Activated naive CD4-positive, alpha-beta T cell treated with anti-CD3 and anti-CD28 coated beads, Interleukin-2, amount 10 ng/mL, durations not matched to agents 5 hours and 36 hours (primary cell): ENCODE data around the gene KBTBD3. TPM values are rescaled to one million over a fixed set of nuclear protein-coding genes. Genes with fewer than 3 reads are reported as not detected.

Experiments used
- total RNA-seq, 2 experiments: library from RNA; stranded (reverse); gene quantifications; one replicate each; pipeline ENCODE4 v1.2.3, GENCODE V29; 2021

KBTBD3 gene, protein sequence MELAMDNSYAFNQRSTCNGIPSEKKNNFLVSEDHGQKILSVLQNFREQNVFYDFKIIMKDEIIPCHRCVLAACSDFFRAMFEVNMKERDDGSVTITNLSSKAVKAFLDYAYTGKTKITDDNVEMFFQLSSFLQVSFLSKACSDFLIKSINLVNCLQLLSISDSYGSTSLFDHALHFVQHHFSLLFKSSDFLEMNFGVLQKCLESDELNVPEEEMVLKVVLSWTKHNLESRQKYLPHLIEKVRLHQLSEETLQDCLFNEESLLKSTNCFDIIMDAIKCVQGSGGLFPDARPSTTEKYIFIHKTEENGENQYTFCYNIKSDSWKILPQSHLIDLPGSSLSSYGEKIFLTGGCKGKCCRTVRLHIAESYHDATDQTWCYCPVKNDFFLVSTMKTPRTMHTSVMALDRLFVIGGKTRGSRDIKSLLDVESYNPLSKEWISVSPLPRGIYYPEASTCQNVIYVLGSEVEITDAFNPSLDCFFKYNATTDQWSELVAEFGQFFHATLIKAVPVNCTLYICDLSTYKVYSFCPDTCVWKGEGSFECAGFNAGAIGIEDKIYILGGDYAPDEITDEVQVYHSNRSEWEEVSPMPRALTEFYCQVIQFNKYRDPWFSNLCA
- 1 to 10 TPM; 7.8 to 8.2 TPM for total RNA-seq

DNA sequence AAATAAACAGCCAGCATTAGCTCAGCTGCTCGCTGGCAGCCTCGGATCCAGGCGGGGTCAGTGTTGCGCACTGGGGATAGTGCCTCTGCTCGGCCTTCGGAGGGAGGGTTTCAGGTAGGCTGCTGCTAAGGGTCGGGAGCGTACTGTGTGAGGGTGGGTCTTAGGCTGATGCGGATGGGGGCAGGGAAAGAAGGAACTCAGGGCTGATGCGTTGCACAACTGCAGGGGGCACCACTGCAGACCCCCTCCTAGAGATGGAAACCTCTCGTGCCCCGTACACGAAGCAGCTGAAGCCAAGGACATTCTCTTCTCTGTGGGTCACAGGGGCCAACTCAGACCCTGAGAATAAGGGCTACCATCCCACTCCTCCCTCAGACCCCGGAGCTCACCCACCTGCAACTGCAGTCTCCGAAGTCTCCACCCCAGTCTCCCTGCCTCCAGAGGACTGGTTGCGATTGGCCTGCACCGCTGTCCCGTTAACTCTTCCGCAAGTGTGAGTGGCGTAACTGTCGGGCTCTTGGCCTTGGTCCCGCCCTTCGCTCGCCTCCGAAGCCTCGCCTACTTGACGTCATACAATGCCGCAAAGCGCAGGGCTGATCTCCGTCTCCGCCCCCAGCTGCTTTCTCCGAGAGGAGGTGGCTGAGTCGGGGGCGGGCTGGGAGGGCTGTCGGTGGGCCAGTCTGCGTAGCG, at the start of gene KBTBD3:
KBTBD3 (minus strand) TSS at position 429 of the 690 bp plus-strand sequence. CDS start 18,250 bp downstream, outside the sequence.

DNA sequence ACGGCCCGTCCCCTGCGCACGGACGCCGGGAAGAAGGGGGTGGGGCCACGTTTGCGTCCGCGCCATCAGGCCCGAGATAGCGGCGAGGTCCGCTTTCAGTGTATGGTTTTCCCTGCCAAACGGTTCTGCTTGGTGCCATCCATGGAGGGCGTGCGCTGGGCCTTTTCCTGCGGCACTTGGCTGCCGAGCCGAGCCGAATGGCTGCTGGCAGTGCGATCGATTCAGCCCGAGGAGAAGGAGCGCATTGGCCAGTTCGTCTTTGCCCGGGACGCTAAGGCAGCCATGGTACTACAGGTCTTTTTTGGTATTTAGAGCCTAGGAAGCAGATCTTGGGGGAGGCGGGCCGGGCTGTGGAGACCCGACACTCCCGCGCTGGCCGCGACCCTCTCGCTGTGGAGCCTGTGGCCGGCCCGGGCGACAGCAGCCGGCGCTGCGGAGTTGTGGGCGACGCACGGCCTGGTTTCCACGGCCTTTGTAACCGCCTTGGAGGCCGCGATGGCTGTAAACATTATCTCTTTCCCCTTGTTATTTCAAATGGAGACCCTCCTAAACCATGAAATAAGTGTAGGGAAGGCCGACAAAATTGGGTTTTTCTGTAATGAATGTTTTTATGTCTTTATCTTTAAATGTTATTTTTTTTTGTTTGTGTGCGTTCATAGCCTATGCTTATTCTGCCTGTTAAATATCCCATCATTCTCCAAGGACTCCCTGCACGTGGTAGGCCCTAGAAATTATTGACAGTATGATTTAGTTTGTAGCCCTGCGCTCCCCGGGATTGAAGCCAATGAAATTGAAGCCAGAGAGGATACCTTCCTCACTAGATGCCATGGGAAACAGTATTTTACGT, 685 bp upstream of the KBTBD3 start, which contains the start of gene AASDHPPT:
AASDHPPT (plus strand) TSS at position 54 of the 847 bp plus-strand sequence; CDS start at position 103, 49 bp downstream.

DNA sequence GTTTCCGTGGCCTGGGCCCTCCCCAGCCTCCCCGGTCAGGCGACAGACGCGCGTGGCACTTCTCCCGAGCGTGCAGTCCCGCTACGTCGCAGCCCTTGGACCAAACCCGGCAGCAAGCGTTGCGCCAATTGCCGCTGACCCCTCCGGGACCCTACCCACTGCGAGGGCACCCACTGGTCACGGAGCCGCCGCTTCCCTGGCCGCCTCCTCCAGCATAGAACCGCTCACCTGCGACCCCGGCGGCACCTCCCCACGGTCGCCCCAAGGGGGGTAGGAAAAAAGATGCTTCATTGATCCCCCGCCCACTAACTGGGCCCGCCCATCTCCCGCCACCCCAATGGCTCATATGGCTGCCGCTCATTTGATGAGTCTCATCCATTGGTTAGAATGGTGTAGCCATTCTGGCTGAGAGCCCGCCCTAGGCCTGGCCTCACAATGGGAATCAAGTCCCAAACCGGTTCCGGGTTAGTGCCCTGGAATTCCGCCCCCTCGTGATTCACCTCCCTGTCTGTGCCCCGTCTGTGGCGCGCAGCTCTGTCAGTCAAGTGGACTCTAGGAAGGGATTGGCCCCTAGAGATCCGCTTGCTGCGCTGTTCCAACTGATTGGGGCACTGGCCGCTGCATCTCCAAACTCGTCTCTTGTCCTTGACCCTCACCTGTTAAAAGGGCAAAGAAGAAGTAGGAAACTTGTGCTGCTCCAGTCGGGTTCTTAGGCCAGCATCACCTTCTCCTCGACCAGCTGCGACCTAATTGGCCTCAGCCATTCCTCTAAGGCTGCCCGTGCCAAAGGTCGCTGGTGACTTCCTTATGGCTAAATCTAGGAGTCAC, 55.0 kb downstream of the KBTBD3 start, which contains the start of gene MSANTD4:
MSANTD4 (minus strand) TSS at position 274 of the 828 bp plus-strand sequence. CDS start 11,323 bp downstream, outside the sequence.

Other genes with a start within 250 kb of the KBTBD3 start
- 10 to 100 TPM; 15.5 to 20.0 TPM for gene MSANTD4, start 55.1 kb downstream of the KBTBD3 start, total RNA-seq
- gene AASDHPPT, start 315 bp upstream of the KBTBD3 start, total RNA-seq: 10 to 100 TPM; 31.0 to 32.4 TPM